Measurements from ENCODE around the gene WWOX. TPM values are rescaled to one million over a fixed set of nuclear protein-coding genes. Genes with fewer than 3 reads are reported as not detected.
A peak's percentile ranks its signal among the peaks of the same experiment; 100 is the strongest.

Gene WWOX
- total and polyA plus RNA-seq, 3 experiments from 2014 or later: 17.2 to 18.6 (median 18.2) TPM

GRCh38 chr16:78560997-78561396, 461.5 kb downstream of the WWOX start:
- no peaks in the 10 kb centered on the region for H3K36me3 ChIP-seq (ENCODE audit: insufficient read depth, low read length)
- POLR2A ChIA-PET: no interaction called here
- no peaks in the 10 kb centered on the region for H3K27me3 ChIP-seq (ENCODE audit: insufficient read depth, low read length, poor library complexity, severe bottlenecking)
- H3K27ac ChIP-seq (ENCODE audit: low read depth, low read length): no peak overlapping the region
- no peaks in the 10 kb centered on the region for H3K27me3 Mint-ChIP-seq
- H3K4me3 Mint-ChIP-seq: no peak overlapping the region
- peaks cover 0 to 2% (median 1%) of the 10 kb centered on the region in 3 donors for H3K4me1 Mint-ChIP-seq
- no peaks in the 10 kb centered on the region for H3K9me3 ChIP-seq (ENCODE audit: low read length)
- no peak overlapping the region for H3K27ac Mint-ChIP-seq
- DNase-seq: no peak
- peaks cover under 1% of the 10 kb centered on the region for H3K4me1 ChIP-seq (ENCODE audit: insufficient read depth, low read length)
- H3K9me3 Mint-ChIP-seq: no peaks in the 10 kb centered on the region
- H3K4me3 ChIP-seq (ENCODE audit: low read length): no peak overlapping the region
- peaks cover 0 to 3% (median 0%) of the 10 kb centered on the region in 3 donors for H3K36me3 Mint-ChIP-seq
- CTCF ChIA-PET: no interaction called here

GRCh38 chr16:78562111-78562510, 462.7 kb downstream of the WWOX start:
- Mint-ChIP-seq H3K27me3 (no peaks in the 10 kb centered on the region), H3K36me3 (peaks cover 0 to 3% (median 0%) of the 10 kb centered on the region in 3 donors), H3K4me3 (no peak overlapping the region), H3K9me3 (no peaks in the 10 kb centered on the region), H3K4me1 (peaks cover 8 to 12% (median 11%) of the 10 kb centered on the region in 3 donors), H3K27ac (no peak overlapping the region)
- ChIA-PET CTCF (no interaction called here), POLR2A (no interaction called here)
- H3K27ac ChIP-seq (ENCODE audit: low read depth, low read length): no peak overlapping the region
- DNase-seq: no peak
- no peaks in the 10 kb centered on the region for H3K27me3 ChIP-seq (ENCODE audit: insufficient read depth, low read length, poor library complexity, severe bottlenecking)
- peaks cover 11% of the 10 kb centered on the region for H3K4me1 ChIP-seq (ENCODE audit: insufficient read depth, low read length)
- no peak overlapping the region for H3K4me3 ChIP-seq (ENCODE audit: low read length)
- H3K36me3 ChIP-seq (ENCODE audit: insufficient read depth, low read length): no peaks in the 10 kb centered on the region
- no peaks in the 10 kb centered on the region for H3K9me3 ChIP-seq (ENCODE audit: low read length)

- POLR2A ChIA-PET: no interaction called here
- CTCF ChIA-PET: no interaction called here
- H3K9me3 Mint-ChIP-seq: no peaks in the 10 kb centered on the region
Measured at GRCh38 chr16:78562650-78563049, 463.2 kb downstream of the WWOX start.

DNA sequence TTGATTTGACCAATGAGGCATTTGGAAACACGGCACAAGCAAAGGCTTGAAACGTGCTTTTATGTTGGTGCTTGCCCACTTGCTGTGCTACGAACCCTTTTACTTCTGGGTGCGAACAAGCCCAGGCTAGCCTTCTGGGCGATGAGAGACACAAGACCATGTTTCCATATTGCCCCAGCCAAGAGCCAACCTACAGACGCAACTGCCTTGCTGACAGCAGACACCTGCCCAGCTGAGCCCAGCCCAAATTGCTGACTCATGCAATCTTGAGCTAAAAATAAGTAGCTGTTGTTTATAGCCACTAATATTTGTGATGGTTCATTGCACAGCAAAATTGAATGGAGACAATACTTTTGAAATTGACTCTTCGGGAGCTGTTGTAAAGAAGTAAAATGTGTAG, 464.5 kb downstream of the WWOX start:
- Mint-ChIP-seq H3K4me3 (no peak overlapping the region), H3K27ac (no peak overlapping the region), H3K4me1 (peaks cover 8 to 12% (median 11%) of the 10 kb centered on the region in 3 donors), H3K27me3 (no peaks in the 10 kb centered on the region), H3K9me3 (no peaks in the 10 kb centered on the region), H3K36me3 (peaks cover 0 to 3% (median 0%) of the 10 kb centered on the region in 3 donors)
- Histone ChIP-seq H3K4me3 (ENCODE audit: low read length) (no peak overlapping the region), H3K9me3 (ENCODE audit: low read length) (no peaks in the 10 kb centered on the region), H3K27ac (ENCODE audit: low read depth, low read length) (no peak overlapping the region), H3K36me3 (ENCODE audit: insufficient read depth, low read length) (no peaks in the 10 kb centered on the region), H3K4me1 (ENCODE audit: insufficient read depth, low read length) (peaks cover 11% of the 10 kb centered on the region), H3K27me3 (ENCODE audit: insufficient read depth, low read length, poor library complexity, severe bottlenecking) (no peaks in the 10 kb centered on the region)
- DNase-seq: no peak
- ChIA-PET CTCF (no interaction called here), POLR2A (no interaction called here)

More at GRCh38 chr16:78562650-78563049, 463.2 kb downstream of the WWOX start:
- Histone ChIP-seq H3K36me3 (ENCODE audit: insufficient read depth, low read length) (no peaks in the 10 kb centered on the region), H3K27me3 (ENCODE audit: insufficient read depth, low read length, poor library complexity, severe bottlenecking) (no peaks in the 10 kb centered on the region), H3K9me3 (ENCODE audit: low read length) (no peaks in the 10 kb centered on the region), H3K4me1 (ENCODE audit: insufficient read depth, low read length) (peaks cover 11% of the 10 kb centered on the region), H3K27ac (ENCODE audit: low read depth, low read length) (no peak overlapping the region), H3K4me3 (ENCODE audit: low read length) (no peak overlapping the region)
- Mint-ChIP-seq H3K4me1 (peaks cover 8 to 12% (median 11%) of the 10 kb centered on the region in 3 donors), H3K27ac (no peak overlapping the region), H3K27me3 (no peaks in the 10 kb centered on the region), H3K4me3 (no peak overlapping the region), H3K36me3 (peaks cover 0 to 3% (median 0%) of the 10 kb centered on the region in 3 donors)
- DNase-seq: no peak

- H3K9me3 ChIP-seq (ENCODE audit: low read length): no peaks in the 10 kb centered on the region
- H3K4me3 Mint-ChIP-seq: peak overlapping the region in 1 of 7 donors; percentile 18
- no peak overlapping the region for H3K27ac ChIP-seq (ENCODE audit: low read depth, low read length)
- H3K27me3 Mint-ChIP-seq: no peaks in the 10 kb centered on the region
- ChIA-PET POLR2A (no interaction called here), CTCF (no interaction called here)
- H3K4me1 ChIP-seq (ENCODE audit: insufficient read depth, low read length): peaks cover 11% of the 10 kb centered on the region
- no peaks in the 10 kb centered on the region for H3K9me3 Mint-ChIP-seq
- no peak for DNase-seq
- H3K4me3 ChIP-seq (ENCODE audit: low read length): no peak overlapping the region
- H3K36me3 ChIP-seq (ENCODE audit: insufficient read depth, low read length): no peaks in the 10 kb centered on the region
- H3K27ac Mint-ChIP-seq: peak overlapping the region in 5 of 8 donors; percentile 3 to 38 (median 16)
- peaks cover 10 to 22% (median 17%) of the 10 kb centered on the region in 3 donors for H3K4me1 Mint-ChIP-seq
- no peaks in the 10 kb centered on the region for H3K27me3 ChIP-seq (ENCODE audit: insufficient read depth, low read length, poor library complexity, severe bottlenecking)
- peaks cover 0 to 3% (median 0%) of the 10 kb centered on the region in 3 donors for H3K36me3 Mint-ChIP-seq
Measured at GRCh38 chr16:78566397-78567073, 467.1 kb downstream of the WWOX start.

GRCh38 chr16:78570399-78571141, 471.1 kb downstream of the WWOX start:
- Mint-ChIP-seq H3K36me3 (peaks cover 0 to 1% (median 0%) of the 10 kb centered on the region in 3 donors), H3K4me1 (peaks cover 10 to 22% (median 17%) of the 10 kb centered on the region in 3 donors), H3K27me3 (no peaks in the 10 kb centered on the region), H3K4me3 (peak overlapping the region in 1 of 7 donors; percentile 28), H3K27ac (peak overlapping the region in 1 of 8 donors; percentile 52), H3K9me3 (no peaks in the 10 kb centered on the region)
- no peak overlapping the region for H3K4me3 ChIP-seq (ENCODE audit: low read length)
- ChIA-PET CTCF (no interaction called here), POLR2A (no interaction called here)
- DNase-seq: no peak
- H3K27ac ChIP-seq (ENCODE audit: low read depth, low read length): no peak overlapping the region
- H3K9me3 ChIP-seq (ENCODE audit: low read length): no peaks in the 10 kb centered on the region
- peaks cover 11% of the 10 kb centered on the region for H3K4me1 ChIP-seq (ENCODE audit: insufficient read depth, low read length)
- H3K36me3 ChIP-seq (ENCODE audit: insufficient read depth, low read length): no peaks in the 10 kb centered on the region
- no peaks in the 10 kb centered on the region for H3K27me3 ChIP-seq (ENCODE audit: insufficient read depth, low read length, poor library complexity, severe bottlenecking)

- H3K36me3 ChIP-seq (ENCODE audit: insufficient read depth, low read length): no peaks in the 10 kb centered on the region
- Mint-ChIP-seq H3K27ac (no peak overlapping the region), H3K27me3 (no peaks in the 10 kb centered on the region), H3K4me3 (no peak overlapping the region), H3K4me1 (peaks cover 6 to 16% (median 11%) of the 10 kb centered on the region in 3 donors), H3K9me3 (no peaks in the 10 kb centered on the region), H3K36me3 (peaks cover 0 to 1% (median 0%) of the 10 kb centered on the region in 3 donors)
- H3K9me3 ChIP-seq (ENCODE audit: low read length): no peaks in the 10 kb centered on the region
- H3K27me3 ChIP-seq (ENCODE audit: insufficient read depth, low read length, poor library complexity, severe bottlenecking): no peaks in the 10 kb centered on the region
- DNase-seq: no peak
- ChIA-PET CTCF (no interaction called here), POLR2A (no interaction called here)
- no peak overlapping the region for H3K27ac ChIP-seq (ENCODE audit: low read depth, low read length)
- H3K4me3 ChIP-seq (ENCODE audit: low read length): no peak overlapping the region
- peaks cover 6% of the 10 kb centered on the region for H3K4me1 ChIP-seq (ENCODE audit: insufficient read depth, low read length)
Measured at GRCh38 chr16:78571434-78571833, 472.0 kb downstream of the WWOX start.

GRCh38 chr16:78571898-78572358, 472.5 kb downstream of the WWOX start:
- Histone ChIP-seq H3K4me3 (ENCODE audit: low read length) (no peak overlapping the region), H3K27ac (ENCODE audit: low read depth, low read length) (no peak overlapping the region), H3K36me3 (ENCODE audit: insufficient read depth, low read length) (no peaks in the 10 kb centered on the region), H3K27me3 (ENCODE audit: insufficient read depth, low read length, poor library complexity, severe bottlenecking) (no peaks in the 10 kb centered on the region), H3K4me1 (ENCODE audit: insufficient read depth, low read length) (peaks cover 1% of the 10 kb centered on the region), H3K9me3 (ENCODE audit: low read length) (no peaks in the 10 kb centered on the region)
- H3K27me3 Mint-ChIP-seq: no peaks in the 10 kb centered on the region
- no peak for DNase-seq
- no peak overlapping the region for H3K27ac Mint-ChIP-seq
- ChIA-PET CTCF (no interaction called here), POLR2A (no interaction called here)
- peaks cover 2 to 13% (median 6%) of the 10 kb centered on the region in 3 donors for H3K4me1 Mint-ChIP-seq
- no peaks in the 10 kb centered on the region for H3K9me3 Mint-ChIP-seq
- no peak overlapping the region for H3K4me3 Mint-ChIP-seq
- H3K36me3 Mint-ChIP-seq: peaks cover 0 to 3% (median 0%) of the 10 kb centered on the region in 3 donors
